ENCODE measurements around the gene PTPRN2. TPM values are rescaled to one million over a fixed set of nuclear protein-coding genes. Genes with fewer than 3 reads are reported as not detected.
"Not testable (repeated sequence)": the region's sequence is repeated elsewhere in the genome, so short reads cannot be mapped to it uniquely, and the experiment has no call there.

PTPRN2 gene
- total and polyA plus RNA-seq, 8 donors, result 12.2 to 49.2 (median 31.8) TPM

GRCh38 chr7:157700231-157701005, 887.2 kb downstream of the PTPRN2 start:
- Histone ChIP-seq H3K4me1 (no peaks in the 10 kb centered on the region), H3K36me3 (no peaks in the 10 kb centered on the region), H3K9me3 (no peaks in the 10 kb centered on the region), H3K27me3 (peaks cover 0 to 4% (median 0%) of the 10 kb centered on the region in 4 donors), H3K27ac (no peak overlapping the region), H3K4me3 (no peak overlapping the region)
- TF ChIP-seq CTCF (IDR thresholded peaks at IDR 0.05), result no peak
- intact Hi-C loops (cut with DNase I), result no loop called here
- no peak for ATAC-seq
- peak in 1 of 6 donors; percentile 39 for DNase-seq
- no peak for FAIRE-seq
- 84 to 85% methylated on average over 19 of the region's 19 CpGs for WGBS, 2 donors

GRCh38 chr7:157699357-157700013, 888.1 kb downstream of the PTPRN2 start:
- H3K4me3 ChIP-seq, result no peak overlapping the region
- H3K4me1 ChIP-seq, result no peaks in the 10 kb centered on the region
- ATAC-seq (no peak), DNase-seq (peak in 1 of 6 donors; percentile 22), FAIRE-seq (no peak)
- WGBS, 2 donors, result 73 to 82% methylated on average over 14 of the region's 14 CpGs
- peaks cover 0 to 4% (median 2%) of the 10 kb centered on the region in 4 donors for H3K27me3 ChIP-seq
- H3K36me3 ChIP-seq, result no peaks in the 10 kb centered on the region
- no peak for TF ChIP-seq CTCF (IDR thresholded peaks at IDR 0.05)
- intact Hi-C loops (cut with DNase I), result no loop called here
- H3K9me3 ChIP-seq, result no peaks in the 10 kb centered on the region
- no peak overlapping the region for H3K27ac ChIP-seq

- 72 to 90% methylated on average over 3 of the region's 3 CpGs for WGBS, 2 donors
- H3K9me3 ChIP-seq; intact Hi-C loops (cut with DNase I); H3K4me3 ChIP-seq; H3K27ac ChIP-seq; H3K27me3 ChIP-seq; H3K36me3 ChIP-seq; ATAC-seq; H3K4me1 ChIP-seq; FAIRE-seq; DNase-seq: not testable (repeated sequence)
Observed at GRCh38 chr7:157697287-157697686, 890.3 kb downstream of the PTPRN2 start.

GRCh38 chr7:157695609-157696008, 892.0 kb downstream of the PTPRN2 start:
- ATAC-seq; FAIRE-seq; H3K36me3 ChIP-seq; H3K27ac ChIP-seq; H3K27me3 ChIP-seq; H3K4me1 ChIP-seq; DNase-seq; intact Hi-C loops (cut with DNase I); H3K9me3 ChIP-seq; H3K4me3 ChIP-seq: not testable (repeated sequence)
- 61 to 89% methylated on average over 2 of the region's 2 CpGs for WGBS, 2 donors

- no peak for TF ChIP-seq CTCF (IDR thresholded peaks at IDR 0.05)
- DNase-seq (no peak), FAIRE-seq (no peak), ATAC-seq (no peak)
- intact Hi-C loops (cut with DNase I), result no loop called here
- WGBS, 2 donors, result 54 to 58% methylated on average over 6 of the region's 6 CpGs
- H3K27ac ChIP-seq, result no peak overlapping the region
- no peaks in the 10 kb centered on the region for H3K9me3 ChIP-seq
- peaks cover 0 to 4% (median 4%) of the 10 kb centered on the region in 4 donors for H3K27me3 ChIP-seq
- no peak overlapping the region for H3K4me3 ChIP-seq
- H3K36me3 ChIP-seq, result no peaks in the 10 kb centered on the region
- no peaks in the 10 kb centered on the region for H3K4me1 ChIP-seq
Observed at GRCh38 chr7:157694376-157694665, 893.3 kb downstream of the PTPRN2 start.
